Measurements from ENCODE around the gene FBXO42.

The FBXO42 gene

GRCh38 chr1:16205334-16205671 lies 147.0 kb downstream of the FBXO42 start:
- no peak for DNase-seq (ENCODE audit: low read depth in 2 of 2)

DNA sequence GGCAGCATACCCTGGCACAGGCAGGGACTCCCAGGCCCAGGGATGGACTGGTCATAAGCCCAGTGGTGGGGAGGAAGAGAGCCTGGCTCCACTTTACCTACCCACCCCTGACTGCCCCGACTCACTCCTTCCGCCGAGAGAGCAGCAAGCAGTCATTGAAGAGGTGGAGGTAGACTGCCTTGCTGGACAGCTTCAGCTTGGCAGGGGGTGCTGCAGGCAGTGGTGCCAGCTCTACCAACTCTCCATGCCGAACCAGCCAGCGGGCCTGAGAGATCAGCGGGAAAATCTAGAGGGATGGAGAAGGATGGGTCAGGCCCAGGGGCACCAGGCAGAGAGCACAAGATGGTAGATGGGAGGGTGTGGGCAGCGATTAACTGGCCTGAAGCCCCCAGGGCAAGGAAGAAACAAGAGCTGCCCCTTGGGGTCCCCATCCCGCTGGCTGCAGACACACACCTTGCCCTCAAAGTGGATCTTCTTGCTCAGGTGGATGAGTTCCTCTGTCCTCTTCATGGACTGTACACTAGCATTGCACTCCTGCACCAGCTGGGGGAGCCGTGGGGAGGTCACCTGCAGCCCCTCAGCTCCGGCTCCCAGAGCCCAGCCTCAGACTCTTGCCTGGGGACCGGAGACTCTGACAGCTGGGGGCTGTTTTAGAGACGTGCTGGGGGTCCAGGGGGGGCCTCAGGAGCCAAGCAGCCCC lies 147.5 kb downstream of the FBXO42 start:
- peak in 1 of 2 donors; percentile 27 for DNase-seq (ENCODE audit: low read depth in 2 of 2)

DNA sequence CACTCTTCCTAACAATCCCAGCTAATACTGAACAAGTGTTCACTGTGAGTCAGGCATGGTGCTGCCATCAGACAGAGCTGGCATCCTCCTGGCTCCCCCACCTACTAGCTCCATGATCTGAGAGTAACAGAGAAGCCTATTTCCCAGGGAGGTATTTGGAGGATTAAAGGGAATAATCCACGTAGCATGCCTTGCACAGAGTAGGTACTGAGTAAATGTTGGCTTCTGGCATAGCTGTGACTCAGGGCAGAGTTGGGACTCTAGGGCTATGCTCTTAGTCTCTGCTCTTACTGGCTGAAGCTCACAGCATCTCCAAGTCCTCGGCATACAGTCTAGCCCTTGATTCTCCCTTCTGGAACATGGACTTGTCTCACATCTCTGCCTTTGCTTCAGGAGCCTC lies 148.1 kb downstream of the FBXO42 start:
- DNase-seq (ENCODE audit: low read depth in 2 of 2) = no peak

GRCh38 chr1:16203550-16203949 lies 148.7 kb downstream of the FBXO42 start:
- DNase-seq (ENCODE audit: low read depth in 2 of 2) = no peak

- DNase-seq (ENCODE audit: low read depth in 2 of 2) = no peak
These were observed 149.7 kb downstream of the FBXO42 start for GRCh38 chr1:16202281-16203210.

GRCh38 chr1:16199700-16200099 lies 152.6 kb downstream of the FBXO42 start:
- DNase-seq (ENCODE audit: low read depth in 2 of 2) = no peak

GRCh38 chr1:16199157-16199501 lies 153.2 kb downstream of the FBXO42 start:
- no peak for DNase-seq (ENCODE audit: low read depth in 2 of 2)

DNA sequence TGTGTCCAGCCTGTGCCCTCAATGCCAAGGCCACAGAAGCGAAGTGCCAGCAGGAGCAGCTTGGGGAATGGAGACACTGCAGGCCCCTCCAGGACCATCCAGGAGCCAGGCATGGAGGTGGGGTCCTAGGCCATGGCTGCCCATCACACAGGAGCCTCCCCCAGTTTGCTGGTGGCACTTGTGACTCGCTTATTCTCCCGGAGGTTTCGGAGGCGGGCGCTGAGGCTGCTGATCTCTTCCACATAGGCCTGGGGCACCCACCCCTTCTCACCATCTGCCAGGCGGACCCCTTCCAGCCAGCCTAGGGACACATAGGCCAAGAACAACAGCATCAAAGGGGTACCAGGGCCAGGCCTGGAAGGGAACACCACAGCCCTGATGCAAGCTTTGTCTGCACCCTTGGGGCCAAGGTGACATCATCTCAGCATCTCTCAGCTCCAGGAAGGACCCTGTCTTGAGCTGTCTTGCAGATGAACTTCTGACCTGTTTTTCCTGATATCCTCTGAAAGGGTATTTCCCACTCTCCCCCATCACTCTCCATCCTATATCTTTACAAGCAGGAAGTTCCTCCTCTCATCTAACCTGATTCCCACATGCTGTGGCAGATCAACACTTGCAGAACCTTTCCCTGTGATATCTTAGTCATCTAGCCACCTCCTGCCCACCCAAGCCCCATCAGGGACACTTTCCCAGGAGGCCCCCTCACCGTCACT lies 153.7 kb downstream of the FBXO42 start:
- DNase-seq (ENCODE audit: low read depth in 2 of 2) = no peak

GRCh38 chr1:16196874-16197273 lies 155.4 kb downstream of the FBXO42 start:
- DNase-seq (ENCODE audit: low read depth in 2 of 2) = no peak

Data from stimulated activated CD4-positive, alpha-beta T cell treated with anti-CD3 and anti-CD28 coated beads, Interleukin-4, amount 100 ng/mL, for 48 hours (primary cell).